Ovary (tissue), 9 donors: ENCODE results near the gene GPSM1. TPM values are rescaled to one million over a fixed set of nuclear protein-coding genes. Genes with fewer than 3 reads are reported as not detected.

Experiments
- DNase-seq, 5 donors: peaks; one replicate each; pipeline ENCODE4 v3.0.0-alpha.2; 2019 to 2020
- H3K27ac ChIP-seq, 2 donors: fragments of 200-600 bp; one replicate each; pipeline versions ENCODE4 v1.5.1 to v1.8.0; 2019 to 2022
- H3K27me3 ChIP-seq: fragments of 200-600 bp; one replicate; pipeline ENCODE4 v1.8.0; 2022
- H3K36me3 ChIP-seq: fragments of 200-600 bp; sonication (generic); one replicate; pipeline ENCODE4 v1.5.1; 2019
- H3K4me1 ChIP-seq: one replicate; pipeline ENCODE4 v1.8.1; 2013; ENCODE audit warnings: mild to moderate bottlenecking, moderate library complexity; ENCODE audit not compliant: insufficient read depth
- H3K4me3 ChIP-seq: fragments of 200-600 bp; sonication (generic); one replicate; pipeline ENCODE4 v1.5.1; 2017
- H3K9me3 ChIP-seq, 2 donors: fragments of 200-600 bp in 1 of 2; sonication (generic) in 1 of 2; one replicate each; pipeline versions ENCODE4 v1.5.1 to v1.8.1; 2013 to 2019; ENCODE audit warnings: mild to moderate bottlenecking in 1 of 2, moderate library complexity in 1 of 2
- EP300 ChIP-seq: sonication (generic); formaldehyde crosslinking; IDR thresholded peaks from one replicate; pipeline ENCODE4 v1.6.1; 2017; ENCODE audit warnings: antibody characterized with exemption
- POLR2A ChIP-seq: fragments of 450-650 bp; IDR thresholded peaks from one replicate; pipeline ENCODE4 v1.6.1; 2017; ENCODE audit warnings: antibody characterized with exemption, mild to moderate bottlenecking, moderate library complexity
- WGBS, 3 donors: extraction: QIAGEN DNeasy Blood & Tissue Kit in 1 of 3; methylation state at CpG; one replicate each; pipeline versions ENCODE4 v1.1.5 to v1.1.7; 2013 to 2017; 5-methylcytosine and 5-hydroxymethylcytosine counted together
- intact Hi-C, 4 donors: fragments of 100-400 bp; cut with DNase I; formaldehyde crosslinking; loops; one replicate each; pipeline versions ENCODE4 v1.11.0 to v1.15.1; 2022 to 2023
- polyA plus RNA-seq, 2 donors: library from polyadenylated mRNA; stranded (reverse); fragments of 200-250 nt in 1 of 2; fragments of 350-450 nt in 1 of 2; fragmentation: Illumina TruSeq in 1 of 2; extraction: RNeasy Lipid Tissue Mini Kit (QIAGEN cat#74804) in 1 of 2; gene quantifications; one replicate each; pipeline ENCODE4 v1.2.3, GENCODE V29; 2013 to 2014
- total RNA-seq, 7 donors: library from RNA; depleted of rRNA in 2 of 7; stranded (reverse); fragments of >200 nt in 2 of 7; fragmentation: NEBNext Ultra II Directional in 3 of 7; extraction: Animal tissue kit (Norgen Biotek cat#: 25700) in 3 of 7; gene quantifications; one replicate each; pipeline versions ENCODE4 v1.1.0 to v1.2.4, GENCODE V29; 2016 to 2023
- TF ChIP-seq, protein P1 (sequence below), 3 donors: fragments of 450-650 bp in 2 of 3; fragments of 200-600 bp in 1 of 3; IDR thresholded peaks; one replicate each; pipeline versions ENCODE4 v1.5.1 to v1.8.0; 2016 to 2022; ENCODE audit warnings: antibody characterized with exemption in 3 of 3, mild to moderate bottlenecking in 1 of 3
- donor health status: DM: no; HTN: no; CAD: no; lungs with moderate emphysema.
- donor health status: DM: no; HTN: no; CAD: no.
- donor health status: Bipolar disorder and iron deficiency.
- donor health status: DM: yes; HTN: yes; CAD: no.
- donor health status: DM: no; HTN: no; CAD: no.
- donor health status: DM: yes; HTN: yes; CAD: no.

Gene GPSM1
- total and polyA plus RNA-seq, 9 donors: 0.57 to 65.4 (median 36.3) TPM

DNA sequence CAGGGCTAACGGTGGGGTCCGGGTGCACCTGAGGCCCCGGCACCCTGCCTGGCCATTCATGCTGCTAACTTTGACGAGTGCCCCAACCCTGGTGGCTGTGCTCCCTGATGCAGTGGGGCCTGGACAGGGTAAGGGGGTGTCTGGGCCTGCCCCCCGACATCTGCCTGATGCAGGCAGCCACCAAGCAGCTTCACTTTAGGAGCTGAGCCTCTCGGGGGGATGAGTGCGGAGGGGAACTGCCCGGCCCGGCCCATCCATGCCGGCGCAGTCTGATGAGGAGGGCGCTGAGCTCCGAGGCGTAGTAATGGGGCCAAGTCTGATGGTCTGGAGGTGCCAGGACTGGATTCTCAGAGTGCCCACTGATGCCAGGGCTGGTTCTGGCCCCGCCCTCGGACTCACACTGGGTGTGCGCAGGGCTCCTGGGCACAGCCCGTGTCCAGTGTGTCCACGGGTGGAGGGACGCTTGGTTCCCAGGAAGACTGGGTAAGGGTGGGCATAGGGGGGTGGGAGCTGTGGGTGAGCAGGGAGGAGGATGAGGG is 19.7 kb downstream of the GPSM1 start:
- DNase-seq: no peak
- no peaks in the 10 kb centered on the region for H3K9me3 ChIP-seq
- no peak for TF ChIP-seq EP300
- TF ChIP-seq, protein P1, sequence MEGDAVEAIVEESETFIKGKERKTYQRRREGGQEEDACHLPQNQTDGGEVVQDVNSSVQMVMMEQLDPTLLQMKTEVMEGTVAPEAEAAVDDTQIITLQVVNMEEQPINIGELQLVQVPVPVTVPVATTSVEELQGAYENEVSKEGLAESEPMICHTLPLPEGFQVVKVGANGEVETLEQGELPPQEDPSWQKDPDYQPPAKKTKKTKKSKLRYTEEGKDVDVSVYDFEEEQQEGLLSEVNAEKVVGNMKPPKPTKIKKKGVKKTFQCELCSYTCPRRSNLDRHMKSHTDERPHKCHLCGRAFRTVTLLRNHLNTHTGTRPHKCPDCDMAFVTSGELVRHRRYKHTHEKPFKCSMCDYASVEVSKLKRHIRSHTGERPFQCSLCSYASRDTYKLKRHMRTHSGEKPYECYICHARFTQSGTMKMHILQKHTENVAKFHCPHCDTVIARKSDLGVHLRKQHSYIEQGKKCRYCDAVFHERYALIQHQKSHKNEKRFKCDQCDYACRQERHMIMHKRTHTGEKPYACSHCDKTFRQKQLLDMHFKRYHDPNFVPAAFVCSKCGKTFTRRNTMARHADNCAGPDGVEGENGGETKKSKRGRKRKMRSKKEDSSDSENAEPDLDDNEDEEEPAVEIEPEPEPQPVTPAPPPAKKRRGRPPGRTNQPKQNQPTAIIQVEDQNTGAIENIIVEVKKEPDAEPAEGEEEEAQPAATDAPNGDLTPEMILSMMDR (IDR thresholded peaks at IDR 0.05): no peak
- TF ChIP-seq POLR2A: no peak
- H3K36me3 ChIP-seq: no peaks in the 10 kb centered on the region
- no peak overlapping the region for H3K27ac ChIP-seq
- H3K4me1 ChIP-seq: peaks cover 3% of the 10 kb centered on the region
- intact Hi-C loops: no loop called here
- H3K27me3 ChIP-seq: no peaks in the 10 kb centered on the region
- WGBS, 3 donors: 81 to 85% (median 84%) methylated on average over 20 of the region's 20 CpGs
- H3K4me3 ChIP-seq: no peak overlapping the region

DNA sequence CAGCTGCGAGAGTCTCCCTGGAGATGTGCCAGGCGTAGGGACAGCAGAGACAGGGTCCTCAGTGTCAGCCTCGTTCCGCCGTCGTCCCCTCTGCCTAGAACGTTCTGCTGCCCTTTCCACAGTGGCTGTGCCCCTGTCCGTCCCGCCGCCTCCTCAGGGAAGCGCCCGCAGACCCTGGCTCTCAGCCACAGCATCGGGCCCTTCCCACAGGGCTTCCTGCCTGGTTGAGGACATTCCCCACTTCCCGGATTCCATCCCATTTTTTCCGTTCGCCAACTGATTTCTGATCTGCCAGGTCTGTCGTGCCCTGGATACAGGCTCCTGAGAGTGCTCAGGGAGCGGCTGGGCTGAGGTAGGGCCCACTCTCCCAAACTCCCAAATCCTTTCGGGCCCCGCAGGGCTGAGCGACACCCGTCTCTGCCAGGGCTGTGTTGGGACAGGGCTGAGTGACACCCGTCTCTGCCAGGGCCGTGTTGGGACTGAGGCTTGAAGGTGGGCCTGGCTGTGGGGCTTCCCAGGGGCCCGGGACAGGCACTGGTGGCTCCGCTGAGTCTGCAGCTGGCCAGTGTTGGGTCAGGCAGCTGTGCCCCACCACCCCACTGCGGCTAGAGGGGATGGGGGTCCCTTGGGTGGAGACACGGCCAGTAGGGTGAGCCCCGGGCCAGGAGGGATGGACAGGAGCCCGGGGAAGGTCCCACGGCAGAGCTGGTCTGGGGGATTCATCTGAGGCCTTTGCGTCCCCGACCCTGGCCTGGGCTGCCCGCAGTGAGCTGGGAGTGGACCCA is 20.3 kb downstream of the GPSM1 start:
- intact Hi-C loops: no loop called here
- 65 to 81% (median 80%) methylated on average over 34 of the region's 34 CpGs for WGBS, 3 donors
- H3K4me1 ChIP-seq: peaks cover 2% of the 10 kb centered on the region
- no peak for DNase-seq
- TF ChIP-seq EP300 (no peak), POLR2A (no peak)
- TF ChIP-seq, protein P1 (IDR thresholded peaks at IDR 0.05): no peak
- H3K27me3 ChIP-seq: no peaks in the 10 kb centered on the region
- H3K36me3 ChIP-seq: no peaks in the 10 kb centered on the region
- H3K4me3 ChIP-seq: no peak overlapping the region
- no peaks in the 10 kb centered on the region for H3K9me3 ChIP-seq
- no peak overlapping the region for H3K27ac ChIP-seq

DNA sequence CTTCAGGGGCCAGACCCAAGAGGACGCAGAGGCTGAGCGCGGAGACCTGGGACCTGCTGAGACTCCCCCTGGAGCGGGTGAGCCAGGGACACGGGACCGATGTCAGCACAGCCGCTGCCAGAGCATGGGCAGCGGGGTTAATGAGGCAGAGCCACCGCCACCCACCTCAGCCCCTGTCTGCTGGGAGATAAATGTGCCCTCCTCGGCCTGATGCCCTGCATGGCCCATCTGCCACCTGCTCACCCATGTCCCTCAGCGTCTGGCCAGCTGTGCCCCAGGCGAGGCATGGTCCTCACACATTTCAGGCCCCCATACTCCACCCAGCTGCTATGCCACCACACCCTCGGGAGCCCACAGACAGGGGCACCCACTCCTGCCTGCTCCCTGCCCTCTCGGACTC is 21.4 kb downstream of the GPSM1 start:
- Histone ChIP-seq H3K27ac (no peak overlapping the region), H3K4me1 (peaks cover under 1% of the 10 kb centered on the region), H3K9me3 (no peaks in the 10 kb centered on the region), H3K27me3 (no peaks in the 10 kb centered on the region), H3K4me3 (no peak overlapping the region), H3K36me3 (no peaks in the 10 kb centered on the region)
- no peak for DNase-seq
- no peak for TF ChIP-seq POLR2A
- TF ChIP-seq EP300: no peak
- 84 to 91% (median 85%) methylated on average over 13 to 14 of the region's 14 CpGs for WGBS, 3 donors
- intact Hi-C loops: no loop called here

DNA sequence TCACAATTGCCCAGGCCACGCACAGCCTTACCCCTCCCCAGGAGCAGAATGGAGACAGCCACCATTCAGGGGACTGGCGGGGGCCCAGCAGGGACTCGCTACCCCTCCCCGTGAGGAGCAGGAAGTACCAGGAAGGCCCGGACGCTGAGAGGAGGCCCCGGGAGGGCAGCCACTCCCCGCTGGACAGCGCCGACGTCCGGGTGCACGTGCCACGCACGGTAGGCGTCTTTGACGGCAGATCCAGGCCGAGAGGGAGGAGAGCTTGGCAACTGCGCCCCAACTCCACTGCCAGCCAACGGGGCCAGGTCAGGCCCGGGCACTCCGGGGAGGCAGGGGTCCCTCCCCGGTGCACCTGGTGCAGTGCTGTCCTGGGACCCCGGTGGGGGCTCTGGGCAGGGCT is 22.2 kb downstream of the GPSM1 start:
- WGBS, 3 donors: 77 to 94% (median 85%) methylated on average over 7 to 24 of the region's 24 CpGs
- H3K27ac ChIP-seq: no peak overlapping the region
- no peak overlapping the region for H3K4me3 ChIP-seq

More for the DNA sequence above, 22.2 kb downstream of the GPSM1 start:
- Histone ChIP-seq H3K36me3 (no peaks in the 10 kb centered on the region), H3K27me3 (no peaks in the 10 kb centered on the region), H3K9me3 (no peaks in the 10 kb centered on the region), H3K4me1 (peaks cover 3% of the 10 kb centered on the region)
- no peak for DNase-seq
- TF ChIP-seq, protein P1 (IDR thresholded peaks at IDR 0.05): no peak
- TF ChIP-seq EP300: no peak
- TF ChIP-seq POLR2A: no peak
- intact Hi-C loops: no loop called here
